ENCODE results near the gene APBA3. TPM values are rescaled to one million over a fixed set of nuclear protein-coding genes. Genes with fewer than 3 reads are reported as not detected.

The APBA3 gene
- total and polyA plus RNA-seq, 2 experiments from 2014 or later = 17.2 to 31.8 TPM

DNA sequence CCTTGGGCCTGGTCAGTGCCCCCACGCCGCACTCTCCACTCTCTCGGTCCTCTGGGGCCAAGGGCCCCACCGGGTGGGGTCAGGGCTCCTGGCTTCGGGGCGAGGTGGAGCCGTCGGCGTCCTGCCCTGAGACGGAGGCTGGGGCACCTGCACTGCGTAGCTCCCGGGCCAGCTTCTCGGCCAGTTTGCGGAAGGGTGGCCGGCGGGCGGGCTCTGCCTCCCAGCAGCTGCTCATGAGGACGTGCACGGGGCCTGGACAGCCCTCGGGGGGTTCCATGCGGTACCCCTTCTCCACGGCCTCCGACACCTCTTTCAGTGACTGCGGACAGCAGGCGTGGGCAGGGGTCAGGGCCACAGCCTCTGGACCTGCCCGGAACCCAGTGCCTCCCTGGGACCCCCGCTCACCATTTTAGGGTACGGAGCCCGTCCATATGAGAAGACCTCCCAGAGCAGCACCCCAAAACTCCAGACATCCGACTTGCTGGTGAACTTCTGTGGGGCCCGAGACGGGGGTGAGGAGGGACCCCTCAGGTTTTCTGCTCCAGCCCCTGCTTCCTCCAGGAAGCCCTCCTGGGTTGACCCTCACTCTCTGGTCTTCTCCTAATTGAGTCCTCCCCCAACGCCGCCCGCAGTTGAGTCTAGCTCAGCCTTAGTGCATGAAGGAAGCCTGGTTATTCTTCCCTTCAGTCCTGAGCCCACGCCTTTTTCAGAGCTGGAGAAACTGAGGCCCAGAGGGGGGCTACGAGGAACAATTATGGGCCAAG is 16.8 kb upstream of the APBA3 start:
- no peaks in the 10 kb centered on the region for H3K9me2 ChIP-seq (ENCODE audit: insufficient read depth)
- H3K4me2 ChIP-seq = no peak overlapping the region
- DNase-seq (ENCODE audit: low spot score) (no peak), ATAC-seq (no peak)
- H3K27me3 Mint-ChIP-seq (ENCODE audit: insufficient read depth, low read depth, poor library complexity) = peaks cover 8% of the 10 kb centered on the region
- no peak overlapping the region for H3K4me3 ChIP-seq
- H3K79me2 ChIP-seq (replicated peaks; ENCODE audit: insufficient read depth) = no peaks in the 10 kb centered on the region
- H3K4me1 ChIP-seq (ENCODE audit: insufficient read depth) = no peaks in the 10 kb centered on the region
- no peaks in the 10 kb centered on the region for H4K20me1 ChIP-seq (replicated peaks; ENCODE audit: insufficient read depth)
- H3K36me3 ChIP-seq (ENCODE audit: insufficient read depth) = peaks cover 4% of the 10 kb centered on the region; the same call in 1 of the 2 replicates
- no peak overlapping the region for H3K27ac Mint-ChIP-seq
- H3K9me3 Mint-ChIP-seq = peaks cover 29% of the 10 kb centered on the region
- H3K4me3 Mint-ChIP-seq = no peak overlapping the region
- H3K4me1 Mint-ChIP-seq = no peaks in the 10 kb centered on the region; the same call in 2 of the 3 replicates
- H3K27me3 ChIP-seq (ENCODE audit: insufficient read depth) = no peaks in the 10 kb centered on the region
- TF ChIP-seq, protein P1, sequence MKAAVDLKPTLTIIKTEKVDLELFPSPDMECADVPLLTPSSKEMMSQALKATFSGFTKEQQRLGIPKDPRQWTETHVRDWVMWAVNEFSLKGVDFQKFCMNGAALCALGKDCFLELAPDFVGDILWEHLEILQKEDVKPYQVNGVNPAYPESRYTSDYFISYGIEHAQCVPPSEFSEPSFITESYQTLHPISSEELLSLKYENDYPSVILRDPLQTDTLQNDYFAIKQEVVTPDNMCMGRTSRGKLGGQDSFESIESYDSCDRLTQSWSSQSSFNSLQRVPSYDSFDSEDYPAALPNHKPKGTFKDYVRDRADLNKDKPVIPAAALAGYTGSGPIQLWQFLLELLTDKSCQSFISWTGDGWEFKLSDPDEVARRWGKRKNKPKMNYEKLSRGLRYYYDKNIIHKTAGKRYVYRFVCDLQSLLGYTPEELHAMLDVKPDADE (IDR thresholded peaks at IDR 0.05) = no peak
- no peak overlapping the region for H2AFZ ChIP-seq
- peaks cover 24% of the 10 kb centered on the region for H3K36me3 Mint-ChIP-seq (ENCODE audit: low read depth)
- H3F3A ChIP-seq (replicated peaks; ENCODE audit: low read depth) = no peaks in the 10 kb centered on the region
- no peak overlapping the region for H3K27ac ChIP-seq (ENCODE audit: low read depth)

DNA sequence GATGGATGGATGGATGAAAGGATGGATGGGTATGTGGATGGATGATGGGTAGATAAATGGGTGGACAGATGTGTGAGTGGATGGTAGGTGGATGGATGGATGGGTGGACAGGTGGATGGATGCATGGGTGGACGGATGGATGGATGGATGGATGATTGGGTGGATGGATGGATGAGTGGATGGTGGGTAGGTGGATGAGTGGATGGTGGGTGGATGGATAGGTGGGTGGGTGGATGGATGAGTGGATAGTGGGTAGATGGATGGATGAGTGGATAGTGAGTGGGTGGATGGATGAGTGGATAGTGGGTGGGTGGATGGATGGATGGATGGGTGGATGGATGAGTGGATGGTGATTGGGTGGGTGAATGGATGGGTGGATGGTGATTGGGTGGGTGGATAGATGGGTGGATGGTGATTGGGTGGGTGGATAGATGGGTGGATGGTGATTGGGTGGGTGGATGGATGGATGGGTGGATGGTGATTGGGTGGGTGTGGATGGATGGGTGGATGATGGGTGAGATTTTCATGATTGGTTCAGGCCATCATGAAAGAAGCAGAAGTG is 15.1 kb upstream of the APBA3 start:
- no peak overlapping the region for H3K4me3 ChIP-seq
- no peaks in the 10 kb centered on the region for H3K9me2 ChIP-seq (ENCODE audit: insufficient read depth)
- H3K27me3 ChIP-seq (ENCODE audit: insufficient read depth) = no peaks in the 10 kb centered on the region
- no peaks in the 10 kb centered on the region for H3F3A ChIP-seq (replicated peaks; ENCODE audit: low read depth)
- Mint-ChIP-seq H3K27me3 (ENCODE audit: insufficient read depth, low read depth, poor library complexity) (peaks cover 5% of the 10 kb centered on the region), H3K36me3 (ENCODE audit: low read depth) (peaks cover 9% of the 10 kb centered on the region), H3K27ac (no peak overlapping the region), H3K4me1 (peaks cover 3% of the 10 kb centered on the region), H3K9me3 (peaks cover 15% of the 10 kb centered on the region), H3K4me3 (no peak overlapping the region)
- H3K27ac ChIP-seq (ENCODE audit: low read depth) = no peak overlapping the region
- no peak for TF ChIP-seq ZNF114 (CRISPR knock-in tag; IDR thresholded peaks at IDR 0.05)
- TF ChIP-seq ZNF331 (CRISPR knock-in tag; IDR thresholded peaks at IDR 0.05; ENCODE audit: low read depth) = no peak
- no peak for TF ChIP-seq EZH2 (IDR thresholded peaks at IDR 0.05; ENCODE audit: low read depth, unreplicated experiment)
- TF ChIP-seq, protein P2, sequence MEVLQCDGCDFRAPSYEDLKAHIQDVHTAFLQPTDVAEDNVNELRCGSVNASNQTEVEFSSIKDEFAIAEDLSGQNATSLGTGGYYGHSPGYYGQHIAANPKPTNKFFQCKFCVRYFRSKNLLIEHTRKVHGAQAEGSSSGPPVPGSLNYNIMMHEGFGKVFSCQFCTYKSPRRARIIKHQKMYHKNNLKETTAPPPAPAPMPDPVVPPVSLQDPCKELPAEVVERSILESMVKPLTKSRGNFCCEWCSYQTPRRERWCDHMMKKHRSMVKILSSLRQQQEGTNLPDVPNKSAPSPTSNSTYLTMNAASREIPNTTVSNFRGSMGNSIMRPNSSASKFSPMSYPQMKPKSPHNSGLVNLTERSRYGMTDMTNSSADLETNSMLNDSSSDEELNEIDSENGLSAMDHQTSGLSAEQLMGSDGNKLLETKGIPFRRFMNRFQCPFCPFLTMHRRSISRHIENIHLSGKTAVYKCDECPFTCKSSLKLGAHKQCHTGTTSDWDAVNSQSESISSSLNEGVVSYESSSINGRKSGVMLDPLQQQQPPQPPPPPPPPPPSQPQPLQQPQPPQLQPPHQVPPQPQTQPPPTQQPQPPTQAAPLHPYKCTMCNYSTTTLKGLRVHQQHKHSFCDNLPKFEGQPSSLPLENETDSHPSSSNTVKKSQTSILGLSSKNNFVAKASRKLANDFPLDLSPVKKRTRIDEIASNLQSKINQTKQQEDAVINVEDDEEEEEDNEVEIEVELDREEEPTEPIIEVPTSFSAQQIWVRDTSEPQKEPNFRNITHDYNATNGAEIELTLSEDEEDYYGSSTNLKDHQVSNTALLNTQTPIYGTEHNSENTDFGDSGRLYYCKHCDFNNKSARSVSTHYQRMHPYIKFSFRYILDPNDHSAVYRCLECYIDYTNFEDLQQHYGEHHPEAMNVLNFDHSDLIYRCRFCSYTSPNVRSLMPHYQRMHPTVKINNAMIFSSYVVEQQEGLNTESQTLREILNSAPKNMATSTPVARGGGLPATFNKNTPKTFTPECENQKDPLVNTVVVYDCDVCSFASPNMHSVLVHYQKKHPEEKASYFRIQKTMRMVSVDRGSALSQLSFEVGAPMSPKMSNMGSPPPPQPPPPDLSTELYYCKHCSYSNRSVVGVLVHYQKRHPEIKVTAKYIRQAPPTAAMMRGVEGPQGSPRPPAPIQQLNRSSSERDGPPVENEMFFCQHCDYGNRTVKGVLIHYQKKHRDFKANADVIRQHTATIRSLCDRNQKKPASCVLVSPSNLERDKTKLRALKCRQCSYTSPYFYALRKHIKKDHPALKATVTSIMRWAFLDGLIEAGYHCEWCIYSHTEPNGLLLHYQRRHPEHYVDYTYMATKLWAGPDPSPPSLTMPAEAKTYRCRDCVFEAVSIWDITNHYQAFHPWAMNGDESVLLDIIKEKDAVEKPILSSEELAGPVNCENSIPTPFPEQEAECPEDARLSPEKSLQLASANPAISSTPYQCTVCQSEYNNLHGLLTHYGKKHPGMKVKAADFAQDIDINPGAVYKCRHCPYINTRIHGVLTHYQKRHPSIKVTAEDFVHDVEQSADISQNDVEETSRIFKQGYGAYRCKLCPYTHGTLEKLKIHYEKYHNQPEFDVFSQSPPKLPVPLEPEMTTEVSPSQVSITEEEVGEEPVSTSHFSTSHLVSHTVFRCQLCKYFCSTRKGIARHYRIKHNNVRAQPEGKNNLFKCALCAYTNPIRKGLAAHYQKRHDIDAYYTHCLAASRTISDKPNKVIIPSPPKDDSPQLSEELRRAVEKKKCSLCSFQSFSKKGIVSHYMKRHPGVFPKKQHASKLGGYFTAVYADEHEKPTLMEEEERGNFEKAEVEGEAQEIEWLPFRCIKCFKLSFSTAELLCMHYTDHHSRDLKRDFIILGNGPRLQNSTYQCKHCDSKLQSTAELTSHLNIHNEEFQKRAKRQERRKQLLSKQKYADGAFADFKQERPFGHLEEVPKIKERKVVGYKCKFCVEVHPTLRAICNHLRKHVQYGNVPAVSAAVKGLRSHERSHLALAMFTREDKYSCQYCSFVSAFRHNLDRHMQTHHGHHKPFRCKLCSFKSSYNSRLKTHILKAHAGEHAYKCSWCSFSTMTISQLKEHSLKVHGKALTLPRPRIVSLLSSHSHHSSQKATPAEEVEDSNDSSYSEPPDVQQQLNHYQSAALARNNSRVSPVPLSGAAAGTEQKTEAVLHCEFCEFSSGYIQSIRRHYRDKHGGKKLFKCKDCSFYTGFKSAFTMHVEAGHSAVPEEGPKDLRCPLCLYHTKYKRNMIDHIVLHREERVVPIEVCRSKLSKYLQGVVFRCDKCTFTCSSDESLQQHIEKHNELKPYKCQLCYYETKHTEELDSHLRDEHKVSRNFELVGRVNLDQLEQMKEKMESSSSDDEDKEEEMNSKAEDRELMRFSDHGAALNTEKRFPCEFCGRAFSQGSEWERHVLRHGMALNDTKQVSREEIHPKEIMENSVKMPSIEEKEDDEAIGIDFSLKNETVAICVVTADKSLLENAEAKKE (CRISPR knock-in tag; IDR thresholded peaks at IDR 0.05) = no peak
- no peak for TF ChIP-seq EZH2phosphoT487 (IDR thresholded peaks at IDR 0.05; ENCODE audit: unreplicated experiment)
- no peak for TF ChIP-seq NANOG (IDR thresholded peaks at IDR 0.05; ENCODE audit: borderline replicate concordance)
- TF ChIP-seq, protein P1 (IDR thresholded peaks at IDR 0.05) = no peak
- H2AFZ ChIP-seq = no peak overlapping the region
- no peaks in the 10 kb centered on the region for H3K79me2 ChIP-seq (replicated peaks; ENCODE audit: insufficient read depth)
- no peak overlapping the region for H3K4me2 ChIP-seq
- DNase-seq (ENCODE audit: low spot score) (no peak), ATAC-seq (no peak)
- no peaks in the 10 kb centered on the region for H3K4me1 ChIP-seq (ENCODE audit: insufficient read depth)
- H4K20me1 ChIP-seq (replicated peaks; ENCODE audit: insufficient read depth) = no peaks in the 10 kb centered on the region
- H3K36me3 ChIP-seq (ENCODE audit: insufficient read depth) = no peaks in the 10 kb centered on the region; the same call in 1 of the 2 replicates

Measured in GM23338 (cell line).